ENCODE measurements around the gene NMUR2. TPM values are rescaled to one million over a fixed set of nuclear protein-coding genes. Genes with fewer than 3 reads are reported as not detected.

NMUR2 gene
- polyA plus RNA-seq, 1 of the 3 experiments (the other 2 are of a cell fraction) = not detected

DNA sequence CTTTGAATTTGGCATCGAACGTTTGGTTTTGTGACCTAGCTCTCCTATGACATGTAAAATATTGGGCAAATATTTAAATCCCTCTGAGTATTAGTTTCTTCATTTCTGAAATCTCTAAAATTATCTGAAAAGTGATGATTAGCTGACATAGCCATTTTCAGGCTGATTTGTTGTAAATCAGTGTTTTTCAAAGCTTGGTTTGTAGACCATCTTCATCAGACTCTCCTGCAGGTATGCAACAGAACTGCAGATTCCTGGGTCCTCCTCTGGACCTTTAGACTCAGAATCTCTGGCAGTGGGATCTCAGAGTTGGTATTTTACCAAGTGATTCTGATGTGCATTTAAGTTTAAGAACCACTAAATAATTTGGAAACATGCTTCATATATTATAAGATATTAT lies 38.9 kb upstream of the NMUR2 start:
- 6% methylated on average over 2 of the region's 2 CpGs for WGBS (ENCODE audit: low lambda C conversion rate)
- Histone ChIP-seq H3K9me2 (no peaks in the 10 kb centered on the region), H3K79me2 (ENCODE audit: insufficient read depth) (no peaks in the 10 kb centered on the region), H3K27me3 (ENCODE audit: insufficient read depth) (no peaks in the 10 kb centered on the region), H3K4me2 (no peak overlapping the region), H3K9ac (no peak overlapping the region), H3K4me1 (ENCODE audit: control insufficient read depth in 1 of 2, insufficient read depth in 2 of 2, low read depth in 1 of 2, low read length in 1 of 2) (no peaks in the 10 kb centered on the region), H2AFZ (ENCODE audit: low read depth) (no peak overlapping the region), H3K9me3 (no peaks in the 10 kb centered on the region), H3F3A (replicated peaks; ENCODE audit: insufficient read depth) (no peaks in the 10 kb centered on the region), H3K4me3 (ENCODE audit: low read depth in 2 of 2, low read length in 1 of 2) (no peak overlapping the region), H4K20me1 (ENCODE audit: insufficient read depth) (no peaks in the 10 kb centered on the region), H3K36me3 (replicated peaks in 1 of 2; ENCODE audit: control insufficient read depth in 1 of 2, insufficient read depth in 2 of 2, low read length in 1 of 2) (no peaks in the 10 kb centered on the region), H3K27ac (ENCODE audit: low read depth in 2 of 2, low read length in 1 of 2) (no peak overlapping the region)
- ChIA-PET CTCF (no interaction called here), POLR2A (no interaction called here)
- TF ChIP-seq, protein P1, sequence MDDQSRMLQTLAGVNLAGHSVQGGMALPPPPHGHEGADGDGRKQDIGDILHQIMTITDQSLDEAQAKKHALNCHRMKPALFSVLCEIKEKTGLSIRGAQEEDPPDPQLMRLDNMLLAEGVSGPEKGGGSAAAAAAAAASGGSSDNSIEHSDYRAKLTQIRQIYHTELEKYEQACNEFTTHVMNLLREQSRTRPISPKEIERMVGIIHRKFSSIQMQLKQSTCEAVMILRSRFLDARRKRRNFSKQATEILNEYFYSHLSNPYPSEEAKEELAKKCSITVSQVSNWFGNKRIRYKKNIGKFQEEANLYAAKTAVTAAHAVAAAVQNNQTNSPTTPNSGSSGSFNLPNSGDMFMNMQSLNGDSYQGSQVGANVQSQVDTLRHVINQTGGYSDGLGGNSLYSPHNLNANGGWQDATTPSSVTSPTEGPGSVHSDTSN (IDR thresholded peaks at IDR 0.05) = no peak
- TF ChIP-seq IRF3 (IDR thresholded peaks at IDR 0.05; ENCODE audit: low read depth, low read length) = no peak
- TF ChIP-seq FOXM1 (IDR thresholded peaks at IDR 0.05; ENCODE audit: low read depth) = no peak
- no peak for TF ChIP-seq TEAD4 (IDR thresholded peaks at IDR 0.05; ENCODE audit: borderline replicate concordance, insufficient read depth)
- no peak for TF ChIP-seq USF2 (IDR thresholded peaks at IDR 0.05; ENCODE audit: borderline replicate concordance, low read depth, low read length)
- no peak for TF ChIP-seq YY1 (IDR thresholded peaks at IDR 0.05; ENCODE audit: low read depth)
- no peak for TF ChIP-seq GATA2 (CRISPR knock-in tag; IDR thresholded peaks at IDR 0.05)
- no peak for TF ChIP-seq GABPA (IDR thresholded peaks at IDR 0.05; ENCODE audit: low read depth)
- TF ChIP-seq SMC3 (IDR thresholded peaks at IDR 0.05; ENCODE audit: low read depth, low read length) = no peak
- TF ChIP-seq SIN3A (IDR thresholded peaks at IDR 0.05; ENCODE audit: borderline replicate concordance, low read depth, low read length) = no peak
- TF ChIP-seq RAD21 (IDR thresholded peaks at IDR 0.05; ENCODE audit: low read length) = no peak
- TF ChIP-seq EZH2phosphoT487 (IDR thresholded peaks at IDR 0.05; ENCODE audit: borderline replicate concordance, low read depth) = no peak
- TF ChIP-seq REST (IDR thresholded peaks at IDR 0.05; ENCODE audit: low read depth, low read length) = no peak
- TF ChIP-seq NRF1 (IDR thresholded peaks at IDR 0.05; ENCODE audit: low read depth, low read length) = no peak
- no peak for TF ChIP-seq ZBTB33 (IDR thresholded peaks at IDR 0.05; ENCODE audit: borderline replicate concordance, low read depth)
- TF ChIP-seq, protein P2, sequence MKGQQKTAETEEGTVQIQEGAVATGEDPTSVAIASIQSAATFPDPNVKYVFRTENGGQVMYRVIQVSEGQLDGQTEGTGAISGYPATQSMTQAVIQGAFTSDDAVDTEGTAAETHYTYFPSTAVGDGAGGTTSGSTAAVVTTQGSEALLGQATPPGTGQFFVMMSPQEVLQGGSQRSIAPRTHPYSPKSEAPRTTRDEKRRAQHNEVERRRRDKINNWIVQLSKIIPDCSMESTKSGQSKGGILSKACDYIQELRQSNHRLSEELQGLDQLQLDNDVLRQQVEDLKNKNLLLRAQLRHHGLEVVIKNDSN (IDR thresholded peaks at IDR 0.05; ENCODE audit: borderline replicate concordance, low read depth) = no peak
- no peak for DNase-seq
